Urothelium cell line (cell line): ENCODE results near the gene LRRK1.
A peak's percentile ranks its signal among the peaks of the same experiment; 100 is the strongest.

Source experiments
- DNase-seq: peaks from one replicate; pipeline ENCODE4 v3.0.0; 2011; ENCODE audit warnings: low spot score, mixed read lengths
- FAIRE-seq: peaks from 2 replicates; lab custom pipeline; 2011; peaks lifted over from hg19 to GRCh38; lab: Jason Lieb, UNC

Gene LRRK1

DNA sequence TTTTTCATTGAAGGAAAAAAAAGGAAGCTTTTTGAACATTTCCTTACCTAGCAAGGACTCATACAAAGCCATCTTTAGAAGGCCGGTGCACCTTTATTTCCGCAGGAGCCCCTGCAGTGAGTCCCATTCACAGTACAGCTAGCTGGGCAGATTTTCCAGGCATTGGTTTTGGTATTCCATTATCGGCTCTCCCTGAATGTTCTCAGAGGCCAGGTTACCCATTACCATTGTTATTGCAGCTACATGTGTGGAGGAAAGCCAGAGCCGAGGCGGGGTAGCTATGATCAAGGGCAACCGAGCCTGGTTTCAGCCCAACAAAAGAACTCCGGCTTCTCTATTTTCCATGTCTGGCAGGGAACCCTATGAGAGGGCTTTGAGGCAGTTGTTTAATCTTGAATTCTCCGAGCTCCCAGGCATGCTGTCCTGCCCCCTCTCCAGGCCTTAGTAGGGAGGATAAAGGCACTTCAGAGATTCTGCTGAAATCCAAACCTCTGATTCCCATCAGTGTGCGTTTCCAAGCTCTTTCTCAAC lies 100.3 kb downstream of the LRRK1 start:
- DNase-seq = no peak
- no peak for FAIRE-seq

DNA sequence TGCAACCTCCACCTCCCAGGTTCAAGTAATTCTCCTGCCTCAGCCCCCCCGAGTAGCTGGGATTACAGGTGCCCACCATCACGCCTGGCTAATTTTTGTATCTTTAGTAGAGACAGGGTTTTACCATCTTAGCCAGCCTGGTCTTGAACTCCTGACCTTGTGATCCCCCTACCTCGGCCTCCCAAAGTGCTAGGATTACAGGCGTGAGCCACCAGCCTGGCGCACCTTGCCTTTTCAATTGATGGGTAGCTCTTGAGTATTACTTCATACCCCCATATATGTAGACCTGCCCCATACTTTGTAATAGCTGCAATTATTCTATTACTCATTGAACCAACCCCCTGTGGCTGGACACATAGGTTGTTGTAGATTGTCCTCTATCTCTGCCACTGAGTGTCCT lies 101.3 kb downstream of the LRRK1 start:
- no peak for FAIRE-seq
- DNase-seq = no peak

DNA sequence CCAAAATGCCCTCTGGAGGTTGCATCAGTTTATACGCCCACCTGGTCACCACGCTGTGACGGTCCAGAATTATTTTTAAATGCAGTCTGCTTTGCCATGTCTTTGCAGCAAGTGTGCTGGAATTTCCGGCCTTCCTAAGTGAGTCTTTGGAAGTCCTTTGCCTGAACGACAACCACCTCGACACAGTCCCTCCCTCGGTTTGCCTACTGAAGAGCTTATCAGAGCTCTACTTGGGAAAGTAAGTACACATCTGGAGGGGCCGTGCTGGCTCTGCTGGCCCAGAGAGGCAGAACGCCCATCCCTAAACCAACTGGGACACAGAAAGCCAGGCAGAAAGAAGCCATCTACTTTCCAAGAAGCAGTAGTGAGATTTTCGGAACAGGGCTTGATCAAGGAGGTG lies 101.8 kb downstream of the LRRK1 start:
- DNase-seq (no peak), FAIRE-seq (no peak)

DNA sequence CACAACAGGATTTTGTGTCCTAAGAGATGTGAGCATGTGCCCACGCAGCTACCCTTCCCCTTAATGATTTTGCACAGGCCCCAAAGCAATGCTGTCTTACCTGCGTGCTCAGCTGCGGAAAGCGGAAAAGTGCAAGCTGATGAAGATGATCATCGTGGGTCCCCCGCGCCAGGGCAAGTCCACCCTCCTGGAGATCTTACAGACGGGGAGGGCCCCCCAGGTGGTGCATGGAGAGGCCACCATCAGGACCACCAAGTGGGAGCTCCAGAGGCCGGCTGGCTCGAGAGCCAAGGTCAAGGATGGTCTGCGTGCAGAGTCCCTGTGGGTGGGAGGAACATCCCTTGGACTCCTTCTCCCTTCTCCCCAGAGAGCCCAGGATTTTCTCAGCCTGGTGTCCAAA lies 103.1 kb downstream of the LRRK1 start:
- peak; percentile 59 for FAIRE-seq

DNA sequence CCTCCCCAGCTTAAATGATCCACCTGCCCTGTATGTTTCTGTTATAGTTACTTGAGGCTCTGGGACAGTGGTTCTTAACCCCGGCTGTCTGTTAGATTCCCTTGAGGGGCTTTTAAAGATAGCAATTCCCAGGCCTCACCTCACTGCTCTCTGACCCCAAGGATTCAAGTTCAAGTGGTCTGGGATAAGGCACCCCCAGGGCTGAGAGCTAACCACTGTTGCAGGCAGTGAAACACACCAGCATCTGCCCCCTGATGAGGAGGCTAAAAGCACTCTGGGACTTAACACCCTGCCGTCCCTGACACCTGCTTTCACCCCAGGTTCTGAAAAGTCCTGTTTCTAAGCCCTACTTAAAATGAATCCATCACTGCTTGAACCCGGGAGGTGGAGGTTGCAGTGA lies 103.7 kb downstream of the LRRK1 start:
- FAIRE-seq (no peak), DNase-seq (no peak)

More for the DNA sequence above, 103.1 kb downstream of the LRRK1 start:
- DNase-seq = no peak

DNA sequence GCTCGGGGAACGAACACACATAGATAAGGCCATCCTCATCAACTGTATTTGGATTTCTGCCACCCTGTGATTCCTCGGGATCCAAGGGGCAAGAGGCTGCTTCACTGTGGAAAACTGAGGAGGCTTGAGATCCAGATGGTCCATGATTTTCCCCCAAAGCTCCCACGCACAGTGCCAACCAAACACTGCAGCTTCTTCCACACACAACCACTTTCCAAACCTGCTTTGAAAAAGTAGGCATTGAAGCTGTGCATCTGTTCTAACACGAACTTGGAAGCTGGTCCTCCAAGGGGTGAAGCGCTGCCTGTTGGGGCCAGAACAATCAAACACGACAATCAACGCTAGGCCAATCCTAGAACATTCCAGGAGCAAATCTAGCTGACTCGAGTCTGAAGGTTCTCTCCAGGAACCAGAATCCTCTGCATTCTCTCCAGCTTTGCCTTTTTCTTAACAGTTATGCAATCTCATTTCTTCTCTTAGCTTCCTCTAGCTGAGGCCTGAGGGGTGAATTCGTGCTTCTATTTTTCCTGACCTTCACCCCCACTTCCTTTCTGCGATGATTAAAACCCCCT lies 104.4 kb downstream of the LRRK1 start:
- DNase-seq (no peak), FAIRE-seq (no peak)

DNA sequence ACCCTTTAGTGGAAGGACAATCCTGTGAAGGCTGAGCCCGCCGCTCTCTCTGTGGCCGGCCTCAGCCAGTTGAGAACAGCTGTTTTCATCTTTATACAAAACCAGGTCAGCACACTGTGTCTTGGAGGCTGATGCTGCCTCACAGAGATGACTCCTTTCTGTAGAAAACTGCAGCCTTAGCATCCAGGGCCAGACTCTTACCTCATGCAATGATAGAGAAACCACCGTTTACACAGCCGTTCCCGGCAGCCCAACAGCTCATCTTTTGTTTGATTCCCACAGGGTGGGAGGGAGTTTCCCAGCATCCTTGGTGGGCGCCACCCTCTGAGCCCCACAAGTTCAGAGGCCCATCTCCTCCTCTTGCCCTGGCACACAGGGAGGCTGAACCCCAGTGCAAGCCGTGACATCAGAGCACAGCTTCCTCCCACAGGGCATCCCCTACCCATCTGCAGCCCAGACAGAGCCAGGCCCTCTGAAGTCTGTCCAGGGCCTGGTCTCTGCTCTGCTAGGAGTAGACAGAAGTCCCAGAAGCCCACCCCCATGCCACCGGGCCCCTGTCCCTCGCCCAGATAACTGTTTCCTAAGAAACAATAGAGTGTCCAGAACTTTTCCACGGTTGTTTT lies 105.0 kb downstream of the LRRK1 start:
- FAIRE-seq = no peak
- DNase-seq = no peak

DNA sequence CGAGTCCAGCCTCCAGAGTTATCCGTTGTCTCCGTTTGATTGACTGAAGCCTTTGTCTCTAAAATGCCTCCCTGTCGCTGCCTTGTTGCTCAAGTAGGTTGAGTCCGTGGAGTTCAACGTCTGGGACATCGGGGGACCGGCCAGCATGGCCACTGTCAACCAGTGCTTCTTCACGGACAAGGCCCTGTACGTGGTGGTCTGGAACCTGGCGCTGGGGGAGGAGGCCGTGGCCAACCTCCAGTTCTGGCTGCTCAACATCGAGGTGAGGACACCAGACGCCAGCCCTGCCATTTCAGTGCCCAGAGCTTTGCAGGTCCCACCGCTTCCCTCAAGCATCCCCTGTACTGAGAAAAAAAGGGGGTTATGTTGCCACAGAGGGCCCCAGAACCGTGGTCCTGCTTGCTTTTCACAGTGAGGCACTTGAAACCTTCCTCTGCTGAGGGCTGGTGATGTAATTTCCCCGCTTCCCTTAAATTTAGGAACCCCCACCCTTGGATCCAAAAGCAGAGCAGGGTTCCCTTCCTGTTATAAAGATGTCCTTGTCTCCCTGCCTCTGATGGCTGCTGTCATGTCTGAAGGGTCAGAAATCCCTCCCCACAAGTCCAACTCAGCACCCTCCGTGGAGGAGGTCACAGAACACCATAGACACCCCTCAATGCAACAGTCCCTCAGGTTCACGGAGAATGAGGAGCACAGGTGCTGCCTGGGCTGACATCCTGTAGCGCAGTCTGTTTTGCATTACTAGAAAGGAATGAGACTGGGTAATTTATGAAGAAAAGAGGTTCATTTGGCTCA lies 105.7 kb downstream of the LRRK1 start:
- DNase-seq (no peak), FAIRE-seq (no peak)

DNA sequence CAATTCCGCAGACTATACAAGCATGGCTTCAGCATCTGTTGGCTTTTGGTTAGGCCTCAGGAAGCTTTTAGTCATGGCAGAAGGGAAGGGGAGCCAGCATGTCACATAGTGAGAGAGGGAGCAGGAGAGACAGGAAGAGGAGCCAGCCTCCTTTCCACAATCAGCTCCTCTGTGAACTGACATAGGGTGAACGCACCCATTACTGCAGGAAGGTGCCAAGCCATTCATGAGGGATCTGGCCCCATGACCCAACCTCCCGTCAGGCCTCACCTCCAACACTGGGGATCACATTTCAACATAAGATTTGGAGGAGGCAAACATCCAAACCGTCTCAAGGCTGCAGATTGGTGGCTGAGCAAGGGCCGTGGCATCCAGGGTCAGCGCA lies 106.3 kb downstream of the LRRK1 start:
- no peak for FAIRE-seq
- no peak for DNase-seq

DNA sequence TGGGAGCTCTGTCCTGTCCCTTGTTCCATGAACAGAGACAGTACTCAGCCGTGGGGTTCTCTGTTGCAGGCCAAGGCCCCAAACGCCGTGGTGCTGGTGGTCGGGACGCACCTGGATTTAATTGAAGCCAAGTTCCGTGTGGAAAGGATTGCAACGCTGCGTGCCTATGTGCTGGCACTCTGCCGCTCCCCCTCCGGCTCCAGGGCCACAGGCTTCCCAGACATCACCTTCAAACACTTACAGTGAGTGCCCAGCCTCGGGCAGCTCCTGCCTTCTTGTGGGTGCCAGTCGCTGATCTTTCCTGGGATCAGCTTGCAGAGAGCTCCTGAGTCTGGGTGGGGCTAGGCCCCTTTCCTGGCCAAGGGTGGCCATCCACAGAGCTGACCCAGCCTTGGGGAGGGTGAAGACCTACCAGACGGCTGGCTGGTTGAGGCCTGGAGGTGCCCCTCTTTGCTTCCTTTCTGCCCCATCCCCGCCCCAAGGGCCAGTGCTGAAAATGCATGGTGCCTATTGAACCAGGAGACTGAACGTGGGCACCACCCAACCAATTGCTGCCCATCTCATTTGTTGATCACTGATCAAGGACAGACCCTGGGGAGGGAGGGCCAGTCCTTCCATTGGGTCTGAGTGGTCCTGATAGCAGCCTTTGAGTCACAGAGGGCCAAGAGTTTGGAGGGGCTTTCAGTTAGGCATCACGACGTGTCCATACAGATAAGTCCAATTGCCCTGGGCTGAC lies 106.9 kb downstream of the LRRK1 start:
- FAIRE-seq = no peak
- DNase-seq = no peak

DNA sequence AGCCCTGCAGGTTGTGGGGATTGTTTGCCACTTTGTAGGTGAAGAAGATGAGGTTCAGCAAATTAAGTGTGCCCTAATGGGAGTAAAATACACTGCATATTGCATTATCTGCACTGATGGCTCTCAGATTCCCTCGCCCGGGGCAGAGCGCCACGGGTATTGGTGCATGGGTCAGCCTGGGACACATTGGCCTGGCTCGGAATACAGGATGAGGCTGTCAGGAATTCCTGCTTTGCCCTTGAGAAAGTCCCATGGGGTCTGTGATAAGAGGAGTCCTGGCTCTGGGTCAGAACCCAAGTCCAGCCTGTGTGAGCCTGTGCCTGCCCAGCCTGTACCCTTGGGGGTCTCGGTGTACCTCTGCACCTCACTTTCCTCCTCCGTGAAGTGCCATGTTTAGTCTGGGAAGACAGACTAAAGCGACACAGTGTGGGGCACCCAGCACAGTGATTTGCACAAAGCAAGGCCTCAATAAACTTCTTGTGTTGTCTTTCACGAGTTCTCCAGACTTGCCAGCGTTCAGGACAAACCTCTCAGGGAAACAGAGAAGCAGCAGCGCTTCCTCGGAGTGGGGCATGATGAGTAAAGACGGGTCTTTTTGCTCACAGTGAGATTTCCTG lies 107.6 kb downstream of the LRRK1 start:
- DNase-seq (no peak), FAIRE-seq (no peak)

DNA sequence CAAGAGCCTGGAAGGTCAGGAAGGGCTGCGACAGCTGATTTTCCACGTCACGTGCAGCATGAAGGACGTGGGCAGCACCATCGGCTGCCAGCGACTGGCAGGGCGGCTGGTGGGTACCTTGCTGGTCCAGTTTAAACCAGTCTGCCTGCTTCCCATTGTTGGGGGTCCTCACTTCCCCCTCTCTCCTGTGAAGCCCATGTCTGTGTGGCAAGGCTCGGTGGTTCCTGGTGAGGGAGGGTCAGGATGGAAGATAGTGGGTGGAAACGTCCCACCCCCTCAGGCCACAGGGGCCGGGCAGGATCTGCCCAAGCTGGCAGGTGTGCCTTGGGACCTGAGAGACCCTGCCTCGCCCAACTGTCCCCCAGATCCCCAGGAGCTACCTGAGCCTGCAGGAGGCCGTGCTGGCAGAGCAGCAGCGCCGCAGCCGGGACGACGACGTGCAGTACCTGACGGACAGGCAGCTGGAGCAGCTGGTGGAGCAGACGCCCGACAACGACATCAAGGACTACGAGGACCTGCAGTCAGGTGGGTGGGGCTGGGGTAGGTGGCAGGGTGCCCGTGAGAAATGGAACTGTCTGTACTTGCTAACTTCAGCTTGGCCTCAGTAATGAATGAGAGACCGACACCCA lies 108.2 kb downstream of the LRRK1 start:
- DNase-seq (no peak), FAIRE-seq (no peak)

DNA sequence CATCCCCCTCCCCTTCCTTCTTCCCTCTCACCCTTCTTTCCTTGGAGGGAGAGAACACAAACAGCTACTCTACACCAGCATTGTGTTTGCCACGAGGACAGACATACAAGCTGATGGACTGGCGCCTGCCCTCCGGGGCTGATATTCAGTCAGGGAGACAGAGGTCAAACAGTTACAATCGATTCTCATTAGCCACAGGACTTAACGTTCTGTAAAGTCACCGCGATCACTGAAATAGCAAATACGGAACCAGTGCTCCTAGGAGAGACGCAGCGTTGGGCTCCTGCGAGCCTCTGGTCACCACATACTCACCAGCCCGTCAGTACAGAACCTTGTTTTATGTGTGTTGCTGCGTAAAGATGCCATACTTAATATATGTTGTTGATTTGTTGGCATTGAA lies 108.8 kb downstream of the LRRK1 start:
- no peak for FAIRE-seq
- DNase-seq = no peak

DNA sequence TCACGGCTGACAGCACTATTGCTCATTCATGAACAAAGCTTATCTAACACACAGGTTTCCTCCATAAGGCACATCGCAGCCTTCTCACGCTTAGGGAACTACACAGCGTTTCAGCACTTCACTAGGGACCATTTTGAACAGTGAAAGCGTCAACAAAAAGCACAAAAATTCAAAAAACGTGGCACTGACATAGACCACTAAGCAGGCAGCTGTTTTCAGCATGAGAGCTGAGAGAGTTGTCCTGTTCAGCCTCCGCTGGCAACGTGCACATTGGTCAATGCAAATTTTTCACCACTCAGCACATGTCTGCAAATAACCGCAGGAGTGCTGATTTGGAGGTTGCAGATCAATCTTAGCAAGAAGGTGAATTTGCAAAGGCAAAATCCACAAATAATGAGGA lies 109.2 kb downstream of the LRRK1 start:
- DNase-seq = no peak

DNA sequence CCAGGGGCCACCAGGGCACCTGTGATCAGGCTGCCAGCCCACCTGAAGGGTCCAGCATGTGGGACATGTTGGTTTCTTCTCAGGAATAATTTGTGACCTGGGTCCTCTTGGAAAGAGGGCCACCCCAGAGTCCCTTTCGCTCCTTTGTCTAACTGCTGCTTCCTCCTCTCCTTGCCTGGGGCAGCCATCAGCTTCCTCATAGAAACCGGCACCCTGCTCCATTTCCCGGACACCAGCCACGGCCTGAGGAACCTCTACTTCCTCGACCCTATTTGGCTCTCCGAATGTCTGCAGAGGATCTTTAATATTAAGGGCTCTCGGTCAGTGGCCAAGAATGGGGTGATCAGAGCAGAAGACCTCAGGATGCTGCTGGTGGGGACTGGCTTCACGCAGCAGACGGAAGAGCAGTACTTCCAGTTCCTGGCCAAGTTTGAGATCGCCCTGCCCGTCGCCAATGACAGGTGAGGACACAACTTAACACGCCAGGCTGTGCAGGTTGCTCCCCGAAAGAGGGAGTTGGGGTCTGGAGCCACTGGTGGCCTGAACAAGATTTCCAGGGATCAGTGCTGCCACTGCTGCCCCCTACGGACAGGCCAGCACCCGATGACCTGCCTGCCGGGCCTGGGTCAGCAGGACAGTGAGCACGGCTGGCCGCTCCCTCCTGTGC lies 109.7 kb downstream of the LRRK1 start:
- DNase-seq (no peak), FAIRE-seq (no peak)

More for the DNA sequence above, 109.2 kb downstream of the LRRK1 start:
- no peak for FAIRE-seq

DNA sequence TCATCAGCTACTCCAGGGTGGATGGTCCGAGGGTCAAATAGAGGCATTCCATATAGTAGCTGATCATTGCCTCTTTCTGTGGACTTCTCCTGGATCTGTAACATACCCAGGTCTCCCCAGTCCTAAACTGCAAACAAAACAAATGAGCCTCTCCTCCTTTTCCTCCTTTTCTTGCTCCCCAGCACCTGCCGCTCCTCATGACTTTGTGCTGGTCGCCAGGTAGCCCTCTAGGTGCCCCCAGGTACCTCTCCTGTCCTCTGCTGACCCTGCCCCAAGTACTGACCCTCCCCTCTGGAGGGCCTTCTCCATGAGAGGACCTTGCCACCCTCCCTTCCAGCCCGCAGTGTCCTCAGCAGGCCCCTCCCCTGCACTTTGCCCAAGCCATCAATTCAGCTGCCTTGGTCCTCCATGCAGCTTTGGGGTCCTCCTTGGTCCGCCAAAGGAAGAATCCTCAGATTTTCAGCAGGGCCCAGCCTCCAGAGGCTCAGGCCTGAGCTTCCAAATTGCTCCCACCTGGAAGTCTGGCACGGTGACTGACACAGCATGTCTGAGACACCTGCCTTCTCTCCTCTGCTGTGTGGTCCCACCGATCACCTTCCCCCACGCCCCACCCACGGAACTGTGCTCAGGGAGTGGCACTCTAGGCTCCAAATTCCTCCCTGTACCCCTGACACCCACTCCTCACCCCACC lies 111.0 kb downstream of the LRRK1 start:
- DNase-seq (no peak), FAIRE-seq (no peak)

DNA sequence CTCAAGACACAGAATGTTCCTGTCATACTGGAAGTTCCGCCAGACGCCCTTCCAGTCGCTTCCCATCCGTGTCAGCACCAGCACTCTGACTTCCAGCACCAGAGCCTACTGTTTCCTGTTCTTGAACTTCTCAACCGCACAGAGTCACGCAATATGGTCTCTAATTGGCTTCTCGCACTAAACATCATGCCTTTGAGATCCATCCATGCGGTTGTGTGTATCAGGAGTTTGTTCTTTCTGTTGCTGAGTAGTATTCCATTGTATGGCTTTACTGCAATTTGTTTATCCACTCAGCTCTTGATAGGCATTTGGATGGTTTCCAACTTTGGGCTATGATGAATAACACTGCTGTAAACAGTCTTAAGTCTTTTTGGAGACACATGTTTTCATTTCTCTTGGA lies 112.1 kb downstream of the LRRK1 start:
- no peak for FAIRE-seq

DNA sequence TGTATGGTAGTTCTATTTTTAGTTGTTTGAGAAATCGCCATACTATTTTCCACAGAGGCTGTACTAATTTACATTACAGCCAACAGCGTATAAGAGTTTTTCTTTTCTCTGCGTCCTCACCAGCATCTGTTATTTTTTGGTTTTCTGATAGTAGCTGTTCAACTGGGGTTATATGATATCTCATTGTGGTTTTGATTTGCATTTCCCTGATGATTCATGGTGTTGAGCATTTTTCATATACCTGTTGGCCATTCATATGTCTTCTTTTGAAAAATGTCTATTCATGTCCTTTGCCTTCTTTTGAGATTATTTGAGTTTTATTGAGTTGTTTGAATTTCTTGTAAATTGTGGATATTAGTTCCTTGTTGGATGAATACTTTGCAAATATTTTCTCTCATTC lies 114.6 kb downstream of the LRRK1 start:
- FAIRE-seq (no peak), DNase-seq (no peak)

More for the DNA sequence above, 112.1 kb downstream of the LRRK1 start:
- no peak for DNase-seq

DNA sequence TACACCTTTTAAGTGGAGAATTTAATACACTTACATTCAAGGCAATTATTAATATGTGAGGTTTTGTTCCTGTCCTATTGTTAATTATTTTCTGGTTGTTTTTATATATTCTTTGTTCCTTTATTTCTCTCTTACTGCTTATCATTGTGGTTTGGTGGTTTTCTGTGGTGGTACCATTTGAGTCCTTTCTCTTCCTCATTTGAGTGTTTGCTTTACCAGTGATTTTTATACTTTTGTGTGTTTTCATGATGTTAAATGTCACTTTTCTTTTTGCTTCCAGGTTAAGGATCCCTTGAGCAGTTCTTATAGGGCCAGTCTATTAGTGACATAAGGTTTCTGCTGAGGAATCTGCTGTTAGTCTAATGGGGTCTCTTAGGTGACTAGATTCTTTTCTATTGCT lies 116.5 kb downstream of the LRRK1 start:
- FAIRE-seq (no peak), DNase-seq (no peak)
